Thyroid gland (tissue), 4 donors: Measurements from ENCODE around the gene TJP1. TPM values are rescaled to one million over a fixed set of nuclear protein-coding genes. Genes with fewer than 3 reads are reported as not detected.

Experiments used
- DNase-seq, 2 donors: peaks; one replicate each; pipeline ENCODE4 v3.0.0-alpha.2; 2019
- H3K27ac ChIP-seq, 3 donors: fragments of 200-600 bp; sonication (generic); 1 replicate in 2 of 3; 2 replicates in 1 of 3; pipeline ENCODE4 v1.5.1; 2016 to 2019; ENCODE audit warnings: mild to moderate bottlenecking in 1 of 3, moderate library complexity in 1 of 3
- H3K27me3 ChIP-seq: fragments of 200-600 bp; sonication (generic); one replicate; pipeline ENCODE4 v1.5.1; 2019
- H3K36me3 ChIP-seq, 2 donors: fragments of 200-600 bp; sonication (generic); one replicate each; pipeline ENCODE4 v1.5.1; 2016 to 2019
- H3K4me1 ChIP-seq, 2 donors: fragments of 200-600 bp; sonication (generic); one replicate each; pipeline ENCODE4 v1.5.1; 2017 to 2019
- H3K4me3 ChIP-seq, 3 donors: fragments of 200-600 bp; sonication (generic); replicated peaks in 1 of 3; 1 replicate in 2 of 3; 2 replicates in 1 of 3; pipeline ENCODE4 v1.5.1; 2016; ENCODE audit warnings: mild to moderate bottlenecking in 1 of 3
- H3K9me3 ChIP-seq: fragments of 200-600 bp; sonication (generic); one replicate; pipeline ENCODE4 v1.5.1; 2017
- CTCF ChIP-seq, 6 experiments: fragments of 200-600 bp in 3 of 6; fragments of 450-650 bp in 3 of 6; sonication (generic) in 3 of 6; IDR thresholded peaks; one replicate each; pipeline ENCODE4 v1.5.1; 2016 to 2019; ENCODE audit warnings: antibody characterized with exemption in 6 of 6, mild to moderate bottlenecking in 2 of 6, inconsistent platforms in 1 of 6, moderate library complexity in 1 of 6
- POLR2A ChIP-seq, 2 donors: fragments of 450-650 bp; IDR thresholded peaks; one replicate each; pipeline ENCODE4 v1.6.1; 2017; ENCODE audit warnings: antibody characterized with exemption in 2 of 2, mild to moderate bottlenecking in 2 of 2, moderate library complexity in 1 of 2
- WGBS, 2 donors: methylation state at CpG; one replicate each; pipeline ENCODE4 v1.1.5; 2017; 5-methylcytosine and 5-hydroxymethylcytosine counted together
- intact Hi-C: fragments of 100-400 bp; cut with DNase I; formaldehyde crosslinking; loops from one replicate; pipeline ENCODE4 v1.15.1; 2023
- total RNA-seq, 4 donors: library from RNA; depleted of rRNA; stranded (reverse); fragments of >200 nt; gene quantifications; one replicate each; pipeline ENCODE4 v1.2.3, GENCODE V29; 2016

Gene TJP1
- total RNA-seq, 4 donors from 2014 or later, result 107 to 166 (median 126) TPM

- H3K4me1 ChIP-seq, result peaks cover 15 to 21% of the 10 kb centered on the region in 2 donors
- TF ChIP-seq CTCF (IDR thresholded peaks at IDR 0.05), result no peak
- TF ChIP-seq POLR2A (IDR thresholded peaks at IDR 0.05), result no peak
- DNase-seq, result no peak
- peaks cover 3 to 10% of the 10 kb centered on the region in 2 donors for H3K36me3 ChIP-seq
- intact Hi-C loops, result no loop called here
- 94% methylated on average over 4 of the region's 4 CpGs for WGBS, 2 donors
- H3K27ac ChIP-seq, result no peak overlapping the region
- H3K4me3 ChIP-seq, result no peak overlapping the region
- no peaks in the 10 kb centered on the region for H3K9me3 ChIP-seq
- no peaks in the 10 kb centered on the region for H3K27me3 ChIP-seq
Measured at GRCh38 chr15:29773000-29773399, 49.3 kb downstream of the TJP1 start.

DNA sequence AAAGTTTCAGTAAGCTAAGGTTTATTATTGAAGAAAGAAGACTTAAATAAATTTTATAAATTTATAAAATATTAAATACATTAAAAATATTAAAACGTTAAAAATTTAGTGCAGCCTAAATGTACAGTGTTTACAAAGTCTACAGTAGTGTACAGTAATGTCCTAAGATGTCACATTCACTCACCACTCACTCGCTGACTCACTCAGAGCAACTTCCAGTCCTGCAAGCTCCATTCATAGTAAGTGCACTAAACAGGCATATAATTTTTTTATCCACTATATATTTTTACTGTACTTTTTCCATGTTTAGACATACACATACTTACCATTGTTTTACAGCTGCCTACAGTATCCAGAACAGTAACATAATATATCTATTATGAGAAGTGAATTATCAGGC is 51.5 kb downstream of the TJP1 start:
- no peaks in the 10 kb centered on the region for H3K27me3 ChIP-seq
- no peak for DNase-seq
- intact Hi-C loops, result no loop called here
- peaks cover 3 to 10% of the 10 kb centered on the region in 2 donors for H3K36me3 ChIP-seq
- H3K27ac ChIP-seq, result no peak overlapping the region
- no peaks in the 10 kb centered on the region for H3K9me3 ChIP-seq
- no peak overlapping the region for H3K4me3 ChIP-seq
- H3K4me1 ChIP-seq, result peaks cover 12 to 15% of the 10 kb centered on the region in 2 donors
- 89 to 91% methylated on average over 2 of the region's 2 CpGs for WGBS, 2 donors
- no peak for TF ChIP-seq POLR2A (IDR thresholded peaks at IDR 0.05)
- TF ChIP-seq CTCF (IDR thresholded peaks at IDR 0.05), result no peak

GRCh38 chr15:29765898-29766527 is 56.3 kb downstream of the TJP1 start:
- TF ChIP-seq POLR2A (IDR thresholded peaks at IDR 0.05) (no peak), CTCF (IDR thresholded peaks at IDR 0.05) (no peak)
- Histone ChIP-seq H3K27ac (peak overlapping the region in 1 of 3 donors; percentile 24), H3K4me1 (peaks cover 20 to 22% of the 10 kb centered on the region in 2 donors), H3K27me3 (no peaks in the 10 kb centered on the region), H3K4me3 (no peak overlapping the region), H3K36me3 (peaks cover 1 to 5% of the 10 kb centered on the region in 2 donors), H3K9me3 (no peaks in the 10 kb centered on the region)
- intact Hi-C loops, result no loop called here
- peak; percentile 68 to 76 for DNase-seq
- 31 to 32% methylated on average over 8 of the region's 8 CpGs for WGBS, 2 donors

- no peaks in the 10 kb centered on the region for H3K9me3 ChIP-seq
- intact Hi-C loops, result no loop called here
- no peak overlapping the region for H3K4me3 ChIP-seq
- WGBS, 2 donors, result 79 to 84% methylated on average over 3 of the region's 3 CpGs
- no peak for DNase-seq
- H3K36me3 ChIP-seq, result peaks cover 4 to 6% of the 10 kb centered on the region in 2 donors
- H3K27ac ChIP-seq, result peak overlapping the region in 1 of 3 donors; percentile 24
- no peaks in the 10 kb centered on the region for H3K27me3 ChIP-seq
- no peak for TF ChIP-seq CTCF (IDR thresholded peaks at IDR 0.05)
- TF ChIP-seq POLR2A (IDR thresholded peaks at IDR 0.05), result no peak
- peaks cover 20 to 22% of the 10 kb centered on the region in 2 donors for H3K4me1 ChIP-seq
Measured at GRCh38 chr15:29765234-29765841, 56.9 kb downstream of the TJP1 start.

DNA sequence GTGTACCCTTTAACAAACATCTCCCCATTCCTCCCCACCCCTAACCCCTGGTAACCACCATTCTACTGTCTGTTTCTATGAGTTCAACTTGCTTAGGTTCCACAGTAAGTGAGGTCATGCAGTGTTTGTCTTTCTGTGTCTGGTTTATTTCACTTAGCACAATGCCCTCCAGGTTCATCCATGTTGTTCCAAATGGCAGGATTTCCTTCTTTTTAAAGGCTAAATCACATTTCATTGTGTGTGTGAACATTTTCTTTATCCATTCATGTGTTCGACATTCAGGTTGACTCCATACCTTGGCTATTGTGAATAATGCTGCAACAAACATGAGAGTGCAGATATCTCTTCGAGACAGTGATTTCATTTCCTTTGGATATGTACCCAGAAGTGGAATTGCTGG is 62.7 kb downstream of the TJP1 start:
- H3K4me1 ChIP-seq, result peaks cover 0 to 5% of the 10 kb centered on the region in 2 donors
- H3K36me3 ChIP-seq, result peaks cover 11 to 13% of the 10 kb centered on the region in 2 donors
- no peak for DNase-seq
- intact Hi-C loops, result no loop called here
- TF ChIP-seq POLR2A (IDR thresholded peaks at IDR 0.05) (no peak), CTCF (IDR thresholded peaks at IDR 0.05) (no peak)
- H3K27me3 ChIP-seq, result no peaks in the 10 kb centered on the region
- no peak overlapping the region for H3K4me3 ChIP-seq
- H3K9me3 ChIP-seq, result no peaks in the 10 kb centered on the region
- WGBS, 2 donors, result 83 to 95% methylated on average over 2 of the region's 2 CpGs
- H3K27ac ChIP-seq, result no peak overlapping the region
